HCT116 (cell line): ENCODE data around the gene IGFBP2. TPM values are rescaled to one million over a fixed set of nuclear protein-coding genes. Genes with fewer than 3 reads are reported as not detected.

Source experiments
- ATAC-seq: fragments of 200-7000 bp; cut with Tn5 transposase; 2 replicates; pipeline ENCODE4 v1.9.1; 2020; ENCODE audit warnings: mild to moderate bottlenecking, moderate library complexity
- BruUV-seq: library from RNA; stranded (reverse); fragments of 400-500 nt; replicated peaks from 2 replicates; lab custom pipeline; 2021; lab: Mats Ljungman, UMichigan
- CTCF ChIA-PET: fragments of 300-600 bp; sonication (Branson Sonifier 250); formaldehyde crosslinking; loops from one replicate; lab custom pipeline; 2021; ENCODE audit warnings: antibody characterized with exemption; lab: Charles Lee
- POLR2A ChIA-PET: fragments of 300-600, 350-600 bp; sonication (Branson Sonifier 250); formaldehyde crosslinking; loops from one replicate; lab custom pipeline; 2021; ENCODE audit warnings: antibody characterized with exemption; lab: Charles Lee
- RAD21 ChIA-PET, 2 experiments: fragments of 300-600 bp; sonication (Branson Sonifier 250); formaldehyde crosslinking; loops; one replicate each; lab custom pipeline; 2023; ENCODE audit warnings: low total read pairs in 2 of 2; ENCODE audit not compliant: uncharacterized antibody in 2 of 2, unreplicated experiment in 2 of 2, low non-redundant PET in 1 of 2; lab: Charles Lee
- DNase-seq: peaks from one replicate; pipeline ENCODE4 v3.0.0-alpha.2; 2010; ENCODE audit warnings: low read depth, low spot score
- H2AFZ ChIP-seq: fragments of 200-600 bp; shearing (Covaris generic), sonication (generic); 2 replicates; pipeline ENCODE4 v1.6.1; 2017; ENCODE audit warnings: low read depth, mixed run types, mixed read lengths, antibody characterized with exemption, low read length; ENCODE audit not compliant: poor library complexity, severe bottlenecking
- H3K27ac ChIP-seq: 2 replicates; pipeline ENCODE4 v1.5.1; 2012; ENCODE audit warnings: low read depth, low read length
- H3K27me3 ChIP-seq: fragments of 200-600 bp; sonication (generic); 2 replicates; pipeline ENCODE4 v1.6.1; 2016; ENCODE audit warnings: mixed run types, low read length, mixed read lengths; ENCODE audit not compliant: insufficient read depth
- H3K36me3 ChIP-seq, 2 experiments: fragments of 200-500 bp in 1 of 2; fragments of 200-600 bp in 1 of 2; sonication (Bioruptor generic) in 1 of 2; sonication (generic) in 1 of 2; 2 replicates each; pipeline versions ENCODE4 v1.5.1 to v1.6.1; 2014 to 2016; ENCODE audit warnings: low read length in 2 of 2, inconsistent platforms in 1 of 2, mixed read lengths in 1 of 2, mixed run types in 1 of 2; ENCODE audit not compliant: insufficient read depth in 2 of 2, control insufficient read depth in 1 of 2
- H3K4me1 ChIP-seq, 2 experiments: fragments of 200-600 bp in 1 of 2; sonication (generic) in 1 of 2; 2 replicates each; pipeline versions ENCODE4 v1.5.1 to v1.6.1; 2012 to 2017; ENCODE audit warnings: low read length in 2 of 2, inconsistent platforms in 1 of 2, mild to moderate bottlenecking in 1 of 2, mixed read lengths in 1 of 2, mixed run types in 1 of 2, moderate library complexity in 1 of 2; ENCODE audit not compliant: insufficient read depth in 2 of 2, control insufficient read depth in 1 of 2
- H3K4me2 ChIP-seq: fragments of 200-600 bp; sonication (generic); 2 replicates; pipeline ENCODE4 v1.6.1; 2017; ENCODE audit warnings: mixed run types, low read length, mixed read lengths
- H3K4me3 ChIP-seq, 2 experiments: fragments of 200-600 bp in 1 of 2; sonication (generic) in 1 of 2; replicated peaks in 1 of 2; 2 replicates each; pipeline ENCODE4 v1.5.1; 2011 to 2016; ENCODE audit warnings: low read length in 2 of 2, control low read depth in 1 of 2, low read depth in 1 of 2, mild to moderate bottlenecking in 1 of 2, mixed read lengths in 1 of 2, mixed run types in 1 of 2
- H3K79me2 ChIP-seq: fragments of 200-600 bp; sonication (generic); 2 replicates; pipeline ENCODE4 v1.6.1; 2017; ENCODE audit warnings: mild to moderate bottlenecking, mixed run types, low read length, moderate library complexity, mixed read lengths; ENCODE audit not compliant: insufficient read depth
- H3K9ac ChIP-seq: fragments of 200-600 bp; sonication (generic); 2 replicates; pipeline ENCODE4 v1.6.1; 2016; ENCODE audit warnings: low read length, mixed read lengths
- H3K9me2 ChIP-seq: fragments of 200-600 bp; sonication (generic), shearing (Covaris generic); 2 replicates; pipeline ENCODE4 v1.6.1; 2017; ENCODE audit warnings: mixed run types, mild to moderate bottlenecking, moderate library complexity; ENCODE audit not compliant: insufficient read depth
- H3K9me3 ChIP-seq, 2 experiments: fragments of 200-500 bp in 1 of 2; fragments of 200-600 bp in 1 of 2; sonication (Bioruptor generic) in 1 of 2; sonication (generic) in 1 of 2; 2 replicates each; pipeline ENCODE4 v1.6.1; 2014 to 2017; ENCODE audit warnings: low read length in 2 of 2, mixed read lengths in 2 of 2, inconsistent platforms in 1 of 2, low read depth in 1 of 2, mild to moderate bottlenecking in 1 of 2, mixed run types in 1 of 2, moderate library complexity in 1 of 2; ENCODE audit not compliant: control insufficient read depth in 1 of 2, insufficient read depth in 1 of 2
- H4K20me1 ChIP-seq: fragments of 200-600 bp; sonication (generic), shearing (Covaris generic); 2 replicates; pipeline ENCODE4 v1.6.1; 2017; ENCODE audit warnings: mixed run types, mild to moderate bottlenecking, moderate library complexity; ENCODE audit not compliant: insufficient read depth
- POLR2AphosphoS5 ChIP-seq: IDR thresholded peaks from 2 replicates; pipeline ENCODE4 v1.6.1; 2011; ENCODE audit warnings: mild to moderate bottlenecking, low read depth, low read length, moderate library complexity
- REST ChIP-seq: IDR thresholded peaks from 2 replicates; pipeline ENCODE4 v1.6.1; 2012; ENCODE audit warnings: low read depth
- TCF7L2 ChIP-seq: IDR thresholded peaks from 2 replicates; pipeline ENCODE4 v1.7.0; 2011; ENCODE audit warnings: borderline replicate concordance, inconsistent platforms; ENCODE audit not compliant: insufficient read depth, insufficient read length; ENCODE audit errors: extremely low read depth
- intact Hi-C: fragments of 100-400 bp; cut with micrococcal nuclease; formaldehyde crosslinking; loops from 2 replicates; pipeline ENCODE4 v1.10.0; 2022
- total RNA-seq: library from RNA; stranded (reverse); gene quantifications from one replicate; pipeline ENCODE4 v1.2.1, GENCODE V29; 2021; ENCODE audit not compliant: unreplicated experiment

Gene IGFBP2
- total RNA-seq, 1 experiment from 2014 or later: 143 TPM

GRCh38 chr2:216711348-216711747, 78.1 kb downstream of the IGFBP2 start:
- Histone ChIP-seq H4K20me1 (no peaks in the 10 kb centered on the region), H3K27ac (no peak overlapping the region), H3K27me3 (0 out of 2 replicates have a peak, but pooled peaks cover 3% of the 10 kb centered on the region), H3K4me1 (peaks cover 0 to 14% of the 10 kb centered on the region in 2 experiments; a peak in 2 of 4 replicates), H3K9ac (no peak overlapping the region), H3K79me2 (no peaks in the 10 kb centered on the region), H3K4me3 (no peak overlapping the region), H3K9me3 (no peaks in the 10 kb centered on the region), H2AFZ (no peak overlapping the region), H3K36me3 (no peaks in the 10 kb centered on the region), H3K9me2 (no peaks in the 10 kb centered on the region), H3K4me2 (no peak overlapping the region)
- POLR2A ChIA-PET: no interaction called here
- ATAC-seq: no peak
- intact Hi-C loops: no loop called here
- RAD21 ChIA-PET: no interaction called here
- BruUV-seq: no TSS peak
- no peak for TF ChIP-seq REST
- no peak for DNase-seq
- CTCF ChIA-PET: interaction anchor here (1.2 kb wide), 1 partner anchor 13 kb away, joined by 3 read pairs; no protein-coding TSS in a partner anchor

GRCh38 chr2:216713691-216714336, 80.6 kb downstream of the IGFBP2 start:
- POLR2A ChIA-PET: no interaction called here
- CTCF ChIA-PET: no interaction called here
- Histone ChIP-seq H3K79me2 (no peaks in the 10 kb centered on the region), H3K9me2 (no peaks in the 10 kb centered on the region), H2AFZ (no peak overlapping the region), H3K9ac (no peak overlapping the region), H3K27ac (no peak overlapping the region), H3K4me1 (peaks cover 0 to 14% of the 10 kb centered on the region in 2 experiments; a peak in 2 of 4 replicates), H3K36me3 (no peaks in the 10 kb centered on the region), H3K4me2 (peak overlapping the region; percentile 38), H4K20me1 (no peaks in the 10 kb centered on the region), H3K27me3 (no peaks in the 10 kb centered on the region), H3K4me3 (no peak overlapping the region), H3K9me3 (no peaks in the 10 kb centered on the region)
- RAD21 ChIA-PET: no interaction called here
- intact Hi-C loops: no loop called here
- ATAC-seq (peak; percentile 41; the same call in 1 of the 2 replicates), DNase-seq (no peak)
- TF ChIP-seq POLR2AphosphoS5 (no peak), TCF7L2 (peak; percentile 43)
- BruUV-seq: no TSS peak

Other genes starting within 250 kb of the IGFBP2 start
- gene SMARCAL1, start 220.9 kb upstream of the IGFBP2 start, total RNA-seq: 18.0 TPM
- 3,018 TPM for gene RPL37A, start 134.6 kb upstream of the IGFBP2 start, total RNA-seq
- 3.9 TPM for gene IGFBP5, start 62.1 kb downstream of the IGFBP2 start, total RNA-seq
- gene TNP1, start 226.6 kb downstream of the IGFBP2 start, total RNA-seq: not detected